Sigmoid colon (tissue), 4 donors: ENCODE measurements around the gene DCUN1D2.

ENCODE experiments used
- CTCF ChIP-seq, 4 experiments: fragments of 450-650 bp in 3 of 4; fragments of 200-600 bp in 1 of 4; IDR thresholded peaks; one replicate each; pipeline ENCODE4 v1.5.1; 2016 to 2019; ENCODE audit warnings: antibody characterized with exemption in 4 of 4, mild to moderate bottlenecking in 3 of 4, moderate library complexity in 2 of 4
- EP300 ChIP-seq, 4 donors: sonication (generic); formaldehyde crosslinking; IDR thresholded peaks; one replicate each; pipeline ENCODE4 v1.6.1; 2017; ENCODE audit warnings: antibody characterized with exemption in 4 of 4
- POLR2A ChIP-seq, 2 donors: fragments of 450-650 bp; IDR thresholded peaks; one replicate each; pipeline ENCODE4 v1.6.1; 2016; ENCODE audit warnings: antibody characterized with exemption in 2 of 2, mild to moderate bottlenecking in 2 of 2, moderate library complexity in 2 of 2
- POLR2AphosphoS5 ChIP-seq, 4 donors: sonication (generic); formaldehyde crosslinking; IDR thresholded peaks; one replicate each; pipeline ENCODE4 v1.6.1; 2017; ENCODE audit warnings: antibody characterized with exemption in 4 of 4

GRCh38 chr13:113430378-113431110, 60.0 kb downstream of the DCUN1D2 start:
- TF ChIP-seq CTCF (IDR thresholded peaks at IDR 0.05) (no peak), EP300 (IDR thresholded peaks at IDR 0.05) (no peak), POLR2A (IDR thresholded peaks at IDR 0.05) (no peak), POLR2AphosphoS5 (IDR thresholded peaks at IDR 0.05) (no peak)
